Gastrocnemius medialis (tissue), 4 donors: ENCODE measurements around the gene CHAF1A. TPM values are rescaled to one million over a fixed set of nuclear protein-coding genes. Genes with fewer than 3 reads are reported as not detected.

Experiments
- ATAC-seq, 2 donors: fragments of 150-250 bp; one replicate each; pipeline ENCODE4 v1.9.1; 2016
- DNase-seq, 2 donors: peaks; one replicate each; pipeline ENCODE4 v3.0.0-alpha.2; 2019
- H3K27ac ChIP-seq, 4 donors: fragments of 200-600 bp; sonication (generic); 1 replicate in 1 of 4; 2 replicates in 3 of 4; pipeline ENCODE4 v1.5.1; 2016 to 2018; ENCODE audit warnings: mild to moderate bottlenecking in 2 of 4, moderate library complexity in 1 of 4
- H3K27me3 ChIP-seq, 3 donors: fragments of 200-600 bp; sonication (generic) in 2 of 3; 1 replicate in 1 of 3; 2 replicates in 2 of 3; pipeline versions ENCODE4 v1.5.1 to v1.6.0; 2016 to 2019; ENCODE audit warnings: mild to moderate bottlenecking in 1 of 3, moderate library complexity in 1 of 3
- H3K36me3 ChIP-seq, 2 donors: fragments of 200-600 bp; sonication (generic) in 1 of 2; one replicate each; pipeline ENCODE4 v1.5.1; 2017 to 2018
- H3K4me1 ChIP-seq, 2 donors: fragments of 200-600 bp; sonication (generic) in 1 of 2; one replicate each; pipeline ENCODE4 v1.5.1; 2016 to 2017; ENCODE audit warnings: mild to moderate bottlenecking in 2 of 2
- H3K4me3 ChIP-seq, 4 donors: fragments of 200-600 bp; sonication (generic) in 3 of 4; 1 replicate in 1 of 4; 2 replicates in 3 of 4; pipeline ENCODE4 v1.5.1; 2016 to 2019; ENCODE audit warnings: mild to moderate bottlenecking in 2 of 4
- H3K9me3 ChIP-seq, 3 donors: fragments of 200-600 bp; sonication (generic) in 2 of 3; 1 replicate in 1 of 3; 2 replicates in 2 of 3; pipeline ENCODE4 v1.5.1; 2016 to 2019
- POLR2A ChIP-seq, 2 donors: fragments of 450-650 bp; IDR thresholded peaks; one replicate each; pipeline ENCODE4 v1.6.1; 2017; ENCODE audit warnings: antibody characterized with exemption in 2 of 2, mild to moderate bottlenecking in 2 of 2, moderate library complexity in 2 of 2
- in situ Hi-C, 4 donors: fragments of 200-750 bp; cut with MboI; loops; one replicate each; pipeline versions ENCODE4 v1.15.0 to v1.8.0; 2017; ENCODE audit warnings: low sequenced_read_pairs in 4 of 4
- intact Hi-C: fragments of 100-400 bp; cut with DNase I; formaldehyde crosslinking; loops from one replicate; pipeline ENCODE4 v1.15.1; 2023; ENCODE audit warnings: low total_unique reads
- total RNA-seq, 4 donors: library from RNA; depleted of rRNA; stranded (reverse); fragments of >200 nt; gene quantifications; one replicate each; pipeline versions ENCODE4 v1.1.0 to v1.2.3, GENCODE V29; 2016
- TF ChIP-seq, protein P1 (sequence below), 5 experiments: fragments of 450-650 bp in 3 of 5; fragments of 200-600 bp in 2 of 5; sonication (generic) in 2 of 5; IDR thresholded peaks in 4 of 5; conservative IDR thresholded peaks in 1 of 5; 1 replicate in 4 of 5; 2 replicates in 1 of 5; pipeline ENCODE4 v1.5.1; 2016 to 2019; ENCODE audit warnings: antibody characterized with exemption in 5 of 5, mild to moderate bottlenecking in 3 of 5, moderate library complexity in 3 of 5

CHAF1A gene
- total RNA-seq, 4 donors from 2014 or later: 7.3 to 15.8 (median 9.7) TPM

DNA sequence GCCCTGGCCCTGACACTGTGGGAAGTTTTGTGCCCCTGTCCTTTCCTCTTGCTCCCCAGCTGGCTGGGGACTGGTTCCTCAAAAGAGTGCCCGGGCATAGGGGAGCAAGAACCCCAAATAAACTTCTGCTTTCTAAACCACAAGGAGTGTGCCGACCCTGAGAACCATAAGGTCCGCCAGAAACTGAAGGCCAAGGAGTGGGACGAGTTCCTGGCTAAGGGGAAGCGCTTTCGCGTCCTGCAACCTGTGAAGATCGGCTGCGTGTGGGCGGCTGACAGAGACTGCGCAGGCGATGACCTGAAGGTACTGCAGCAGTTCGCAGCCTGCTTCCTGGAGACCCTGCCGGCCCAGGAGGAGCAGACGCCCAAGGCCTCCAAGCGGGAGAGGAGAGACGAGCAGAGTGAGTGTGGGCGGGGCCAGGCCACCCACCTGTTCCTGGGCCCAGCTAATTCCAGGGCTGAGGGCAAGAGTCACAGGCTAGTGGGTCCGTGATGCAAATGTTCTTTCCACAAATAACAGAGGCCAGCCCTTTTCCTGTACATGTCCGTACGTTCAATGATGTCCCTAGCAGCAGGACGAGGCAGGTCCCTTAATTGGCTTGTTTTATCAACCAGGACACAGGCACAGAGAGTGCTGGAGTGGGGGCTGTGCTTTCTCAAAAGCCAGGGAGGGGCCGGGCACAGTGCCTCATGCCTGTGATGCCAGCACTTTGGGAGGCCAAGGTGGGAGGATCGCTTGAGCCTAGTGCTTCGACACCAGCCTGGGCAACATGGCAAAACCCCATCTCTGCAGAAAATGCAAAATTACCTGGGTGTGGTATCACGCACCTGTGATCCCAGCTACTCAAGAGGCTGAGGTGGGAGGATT, 29.6 kb downstream of the CHAF1A start:
- TF ChIP-seq, protein P1, sequence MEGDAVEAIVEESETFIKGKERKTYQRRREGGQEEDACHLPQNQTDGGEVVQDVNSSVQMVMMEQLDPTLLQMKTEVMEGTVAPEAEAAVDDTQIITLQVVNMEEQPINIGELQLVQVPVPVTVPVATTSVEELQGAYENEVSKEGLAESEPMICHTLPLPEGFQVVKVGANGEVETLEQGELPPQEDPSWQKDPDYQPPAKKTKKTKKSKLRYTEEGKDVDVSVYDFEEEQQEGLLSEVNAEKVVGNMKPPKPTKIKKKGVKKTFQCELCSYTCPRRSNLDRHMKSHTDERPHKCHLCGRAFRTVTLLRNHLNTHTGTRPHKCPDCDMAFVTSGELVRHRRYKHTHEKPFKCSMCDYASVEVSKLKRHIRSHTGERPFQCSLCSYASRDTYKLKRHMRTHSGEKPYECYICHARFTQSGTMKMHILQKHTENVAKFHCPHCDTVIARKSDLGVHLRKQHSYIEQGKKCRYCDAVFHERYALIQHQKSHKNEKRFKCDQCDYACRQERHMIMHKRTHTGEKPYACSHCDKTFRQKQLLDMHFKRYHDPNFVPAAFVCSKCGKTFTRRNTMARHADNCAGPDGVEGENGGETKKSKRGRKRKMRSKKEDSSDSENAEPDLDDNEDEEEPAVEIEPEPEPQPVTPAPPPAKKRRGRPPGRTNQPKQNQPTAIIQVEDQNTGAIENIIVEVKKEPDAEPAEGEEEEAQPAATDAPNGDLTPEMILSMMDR (IDR thresholded peaks at IDR 0.05 in 4 of 5, conservative IDR thresholded peaks at IDR 0.05 in 1 of 5): no peak
- TF ChIP-seq POLR2A (IDR thresholded peaks at IDR 0.05): no peak
- DNase-seq: no peak
- H3K4me1 ChIP-seq: no peaks in the 10 kb centered on the region
- no peak for ATAC-seq
- intact Hi-C loops (no loop called here), in situ Hi-C loops (no loop called here)
- H3K27ac ChIP-seq: no peak overlapping the region
- no peaks in the 10 kb centered on the region for H3K27me3 ChIP-seq
- no peaks in the 10 kb centered on the region for H3K9me3 ChIP-seq
- no peak overlapping the region for H3K4me3 ChIP-seq
- H3K36me3 ChIP-seq: peaks cover 0 to 34% of the 10 kb centered on the region in 2 donors

DNA sequence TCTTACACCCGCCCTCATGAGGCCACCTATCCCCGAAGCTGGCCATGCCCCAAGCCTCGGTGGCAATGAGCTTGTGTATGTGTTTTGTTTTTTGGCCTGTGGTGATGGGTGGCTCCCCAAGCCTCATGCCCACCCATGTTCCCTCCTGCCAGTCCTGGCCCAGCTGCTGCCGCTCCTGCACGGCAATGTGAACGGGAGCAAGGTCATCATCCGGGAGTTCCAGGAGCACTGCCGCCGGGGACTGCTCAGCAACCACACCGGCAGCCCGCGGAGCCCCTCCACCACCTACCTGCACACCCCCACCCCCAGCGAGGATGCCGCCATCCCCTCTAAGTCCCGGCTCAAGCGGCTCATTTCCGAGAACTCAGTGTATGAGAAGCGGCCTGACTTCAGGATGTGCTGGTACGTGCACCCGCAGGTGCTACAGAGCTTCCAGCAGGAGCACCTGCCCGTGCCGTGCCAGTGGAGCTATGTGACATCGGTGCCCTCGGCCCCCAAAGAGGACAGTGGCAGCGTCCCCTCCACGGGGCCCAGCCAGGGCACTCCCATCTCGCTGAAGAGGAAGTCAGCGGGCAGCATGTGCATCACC, 30.6 kb downstream of the CHAF1A start:
- intact Hi-C loops: no loop called here
- H3K27me3 ChIP-seq: no peaks in the 10 kb centered on the region

DNA sequence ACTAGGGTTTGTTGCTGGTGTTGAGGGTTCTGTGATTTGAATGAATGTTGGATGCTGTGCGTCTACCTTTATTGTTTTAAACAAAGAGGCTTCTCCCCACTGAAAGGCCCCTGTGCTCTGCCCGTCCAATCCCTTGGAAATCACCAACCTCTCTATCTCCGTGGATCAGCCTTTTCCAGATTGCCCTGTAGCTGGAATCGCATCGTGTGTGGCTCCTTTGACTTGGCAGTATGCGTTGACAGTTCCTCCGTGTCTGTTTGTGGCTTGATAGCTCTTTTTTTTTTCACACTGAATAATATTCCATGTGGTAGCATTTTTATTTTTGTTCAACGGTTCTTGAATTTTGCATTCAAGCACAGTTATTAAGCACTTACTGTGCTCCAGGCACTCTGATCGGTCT, 32.0 kb downstream of the CHAF1A start:
- peaks cover 0 to 34% of the 10 kb centered on the region in 2 donors for H3K36me3 ChIP-seq
- H3K27me3 ChIP-seq: no peaks in the 10 kb centered on the region
- H3K4me3 ChIP-seq: no peak overlapping the region
- H3K4me1 ChIP-seq: no peaks in the 10 kb centered on the region
- H3K27ac ChIP-seq: no peak overlapping the region
- ATAC-seq (no peak), DNase-seq (no peak)
- no peaks in the 10 kb centered on the region for H3K9me3 ChIP-seq
- intact Hi-C loops (no loop called here), in situ Hi-C loops (no loop called here)
- TF ChIP-seq POLR2A (IDR thresholded peaks at IDR 0.05): no peak
- TF ChIP-seq, protein P1 (IDR thresholded peaks at IDR 0.05 in 4 of 5, conservative IDR thresholded peaks at IDR 0.05 in 1 of 5): no peak

More for the DNA sequence above, 30.6 kb downstream of the CHAF1A start:
- Histone ChIP-seq H3K36me3 (peaks cover 0 to 34% of the 10 kb centered on the region in 2 donors), H3K4me3 (no peak overlapping the region), H3K9me3 (no peaks in the 10 kb centered on the region), H3K4me1 (no peaks in the 10 kb centered on the region), H3K27ac (no peak overlapping the region)
- ATAC-seq (no peak), DNase-seq (no peak)
- in situ Hi-C loops: no loop called here
- TF ChIP-seq, protein P1 (IDR thresholded peaks at IDR 0.05 in 4 of 5, conservative IDR thresholded peaks at IDR 0.05 in 1 of 5): no peak

DNA sequence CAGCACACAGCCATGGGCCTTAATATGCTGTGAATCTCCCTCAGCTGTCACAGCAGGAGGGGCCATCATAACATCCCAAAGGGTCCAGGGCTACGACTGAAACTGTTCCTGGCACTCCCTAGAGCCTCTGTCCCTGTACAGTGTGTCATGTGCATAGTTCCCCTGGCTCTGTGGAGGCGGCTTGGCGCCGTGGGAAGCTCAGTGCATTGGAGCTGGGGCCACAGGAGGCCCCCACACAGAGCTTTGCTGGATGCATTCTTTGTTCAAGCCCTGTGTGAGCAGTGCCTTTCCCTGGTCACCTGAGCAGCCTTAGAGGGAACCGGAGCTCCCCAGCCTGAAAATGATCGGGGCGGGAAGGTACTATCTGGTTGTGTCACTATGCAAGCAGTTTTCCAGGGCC, 33.8 kb downstream of the CHAF1A start:
- in situ Hi-C loops: no loop called here
- ATAC-seq (no peak), DNase-seq (no peak)
- intact Hi-C loops: no loop called here
- Histone ChIP-seq H3K4me1 (no peaks in the 10 kb centered on the region), H3K4me3 (no peak overlapping the region), H3K27me3 (no peaks in the 10 kb centered on the region), H3K9me3 (no peaks in the 10 kb centered on the region), H3K27ac (no peak overlapping the region), H3K36me3 (peaks cover 0 to 27% of the 10 kb centered on the region in 2 donors)
- TF ChIP-seq, protein P1 (IDR thresholded peaks at IDR 0.05 in 4 of 5, conservative IDR thresholded peaks at IDR 0.05 in 1 of 5): no peak
- TF ChIP-seq POLR2A (IDR thresholded peaks at IDR 0.05): no peak
